H1 (cell line): Measurements from ENCODE around the gene MEF2A. TPM values are rescaled to one million over a fixed set of nuclear protein-coding genes. Genes with fewer than 3 reads are reported as not detected.

Experiments
- CTCF ChIA-PET: fragments of 300-600 bp; sonication (Branson Sonifier 250); formaldehyde crosslinking; loops from one replicate; lab custom pipeline; 2021; ENCODE audit not compliant: partially characterized antibody; lab: Charles Lee
- POLR2A ChIA-PET: fragments of 300-600 bp; sonication (Branson Sonifier 250); formaldehyde crosslinking; loops from one replicate; lab custom pipeline; 2021; ENCODE audit warnings: inconsistent platforms; ENCODE audit not compliant: partially characterized antibody; lab: Charles Lee
- DNase-seq, 2 experiments: peaks; one replicate each; pipeline versions ENCODE4 v3.0.0 to v3.0.0-alpha.2; 2010 to 2022; ENCODE audit warnings: low spot score in 2 of 2, low read depth in 1 of 2, mixed read lengths in 1 of 2
- FAIRE-seq: peaks from 2 replicates; lab custom pipeline; 2011; peaks lifted over from hg19 to GRCh38; lab: Jason Lieb, UNC
- H2AFZ ChIP-seq: 2 replicates; pipeline ENCODE4 v1.8.1; 2012; ENCODE audit warnings: low read length, inconsistent platforms
- H2AK5ac ChIP-seq: 2 replicates; pipeline ENCODE4 v1.6.1; 2013; ENCODE audit warnings: low read depth, low read length
- H2BK120ac ChIP-seq: replicated peaks from 2 replicates; pipeline ENCODE3; 2013; ENCODE audit warnings: low read depth, low read length, inconsistent platforms
- H2BK12ac ChIP-seq: 2 replicates; pipeline ENCODE4 v1.6.1; 2013; ENCODE audit warnings: low read depth, low read length
- H2BK15ac ChIP-seq: 2 replicates; pipeline ENCODE4 v1.6.1; 2013; ENCODE audit warnings: low read length
- H2BK20ac ChIP-seq: 2 replicates; pipeline ENCODE4 v1.6.1; 2013; ENCODE audit warnings: low read length
- H2BK5ac ChIP-seq: 2 replicates; pipeline ENCODE4 v1.6.1; 2013; ENCODE audit warnings: low read depth, low read length
- H3K14ac ChIP-seq: 2 replicates; pipeline ENCODE4 v1.6.1; 2013; ENCODE audit warnings: inconsistent platforms; ENCODE audit not compliant: insufficient read length
- H3K18ac ChIP-seq: 2 replicates; pipeline ENCODE4 v1.6.1; 2013; ENCODE audit warnings: low read length; ENCODE audit errors: extremely low read depth
- H3K23ac ChIP-seq: 2 replicates; pipeline ENCODE4 v1.6.1; 2013; ENCODE audit warnings: inconsistent platforms; ENCODE audit not compliant: insufficient read length
- H3K23me2 ChIP-seq: 2 replicates; pipeline ENCODE4 v1.6.1; 2013; ENCODE audit warnings: low read depth, low read length
- H3K27ac ChIP-seq: 2 replicates; pipeline ENCODE4 v1.6.1; 2011; ENCODE audit warnings: low read depth, low read length, inconsistent platforms
- H3K27me3 ChIP-seq, 4 experiments: replicated peaks in 1 of 4; 1 replicate in 1 of 4; 2 replicates in 3 of 4; pipeline versions ENCODE4 v1.6.1 to v1.8.1; 2011 to 2013; ENCODE audit warnings: low read length in 3 of 4, mild to moderate bottlenecking in 3 of 4, inconsistent platforms in 2 of 4, mixed read lengths in 2 of 4, moderate library complexity in 1 of 4; ENCODE audit not compliant: control insufficient read depth in 3 of 4, insufficient read depth in 3 of 4; ENCODE audit errors: extremely low read depth in 1 of 4
- H3K36me3 ChIP-seq, 4 experiments: 2 replicates each; pipeline versions ENCODE4 v1.6.1 to v1.8.1; 2011 to 2013; ENCODE audit warnings: mild to moderate bottlenecking in 4 of 4, low read length in 3 of 4, moderate library complexity in 2 of 4, control low read depth in 1 of 4, inconsistent platforms in 1 of 4; ENCODE audit not compliant: insufficient read depth in 4 of 4, control insufficient read depth in 2 of 4
- H3K4ac ChIP-seq: replicated peaks from 2 replicates; pipeline ENCODE3; 2013; ENCODE audit warnings: low read length, low read depth, mixed read lengths, inconsistent platforms; ENCODE audit not compliant: insufficient read length
- H3K4me1 ChIP-seq, 4 experiments: replicated peaks in 1 of 4; 1 replicate in 1 of 4; 2 replicates in 3 of 4; pipeline versions ENCODE4 v1.6.1 to v1.8.1; 2011 to 2013; ENCODE audit warnings: low read length in 3 of 4, inconsistent platforms in 2 of 4, mixed read lengths in 1 of 4; ENCODE audit not compliant: insufficient read depth in 4 of 4, control insufficient read depth in 3 of 4
- H3K4me2 ChIP-seq, 2 experiments: 2 replicates each; pipeline versions ENCODE4 v1.6.1 to v1.8.1; 2011 to 2013; ENCODE audit warnings: low read depth in 2 of 2, low read length in 2 of 2, control low read depth in 1 of 2, inconsistent platforms in 1 of 2, mild to moderate bottlenecking in 1 of 2; ENCODE audit not compliant: insufficient read depth in 1 of 2
- H3K4me3 ChIP-seq, 4 experiments: fragments of 200-600, 300-600 bp in 1 of 4; sonication (generic), shearing (Covaris generic), sonication (Bioruptor Twin) in 1 of 4; 2 replicates each; pipeline versions ENCODE4 v1.5.1 to v1.8.1; 2011 to 2016; ENCODE audit warnings: low read length in 4 of 4, low read depth in 3 of 4, control low read depth in 2 of 4, inconsistent platforms in 2 of 4, mild to moderate bottlenecking in 2 of 4, mixed read lengths in 1 of 4, moderate library complexity in 1 of 4; ENCODE audit not compliant: insufficient read depth in 2 of 4; ENCODE audit errors: extremely low read depth in 1 of 4
- H3K56ac ChIP-seq: replicated peaks from 2 replicates; pipeline ENCODE3; 2013; ENCODE audit warnings: low read depth, mild to moderate bottlenecking, mixed read lengths, low read length, inconsistent platforms; ENCODE audit not compliant: insufficient read length
- H3K79me1 ChIP-seq: 2 replicates; pipeline ENCODE4 v1.6.1; 2013; ENCODE audit warnings: low read depth, low read length, control low read depth
- H3K79me2 ChIP-seq, 2 experiments: 2 replicates each; pipeline versions ENCODE4 v1.6.1 to v1.8.1; 2012 to 2013; ENCODE audit warnings: low read length in 2 of 2, mild to moderate bottlenecking in 2 of 2, inconsistent platforms in 1 of 2; ENCODE audit not compliant: insufficient read depth in 2 of 2, control insufficient read depth in 1 of 2
- H3K9ac ChIP-seq, 4 experiments: replicated peaks in 1 of 4; 1 replicate in 1 of 4; 2 replicates in 3 of 4; pipeline versions ENCODE4 v1.6.1 to v1.8.1; 2011 to 2013; ENCODE audit warnings: low read depth in 3 of 4, low read length in 3 of 4, control low read depth in 2 of 4, mild to moderate bottlenecking in 2 of 4, moderate library complexity in 2 of 4, inconsistent platforms in 1 of 4; ENCODE audit errors: extremely low read depth in 1 of 4
- H3K9me3 ChIP-seq, 2 experiments: 2 replicates each; pipeline versions ENCODE4 v1.6.1 to v1.8.1; 2012 to 2013; ENCODE audit warnings: mild to moderate bottlenecking in 2 of 2, moderate library complexity in 2 of 2, control low read depth in 1 of 2, inconsistent platforms in 1 of 2, low read depth in 1 of 2, low read length in 1 of 2, mixed read lengths in 1 of 2; ENCODE audit not compliant: insufficient read depth in 2 of 2
- H4K20me1 ChIP-seq, 2 experiments: replicated peaks in 1 of 2; 2 replicates each; pipeline versions ENCODE3 to v1.8.1; 2011 to 2013; ENCODE audit warnings: inconsistent platforms in 2 of 2, low read length in 2 of 2, mild to moderate bottlenecking in 1 of 2; ENCODE audit not compliant: insufficient read depth in 2 of 2, control insufficient read depth in 1 of 2
- H4K5ac ChIP-seq: 2 replicates; pipeline ENCODE4 v1.6.1; 2013; ENCODE audit warnings: low read length, low read depth, mixed read lengths, inconsistent platforms; ENCODE audit not compliant: insufficient read length
- H4K8ac ChIP-seq: 2 replicates; pipeline ENCODE4 v1.8.0; 2013; ENCODE audit warnings: mild to moderate bottlenecking, moderate library complexity, low read length, inconsistent platforms; ENCODE audit not compliant: insufficient read depth; ENCODE audit errors: extremely low read depth
- H4K91ac ChIP-seq: replicated peaks from 2 replicates; pipeline ENCODE3; 2013; ENCODE audit warnings: low read length, mixed read lengths, inconsistent platforms; ENCODE audit not compliant: insufficient read length
- GABPA ChIP-seq: IDR thresholded peaks from 2 replicates; pipeline ENCODE4 v1.6.1; 2011; ENCODE audit warnings: mild to moderate bottlenecking, low read length, moderate library complexity, borderline replicate concordance; ENCODE audit not compliant: insufficient read depth
- JUN ChIP-seq: IDR thresholded peaks from 2 replicates; pipeline ENCODE4 v1.6.1; 2011; ENCODE audit warnings: low read depth, mild to moderate bottlenecking, improper control_type of control experiment, low read length
- WGBS, 2 experiments: shearing (Covaris generic) in 1 of 2; methylation state at CpG; one replicate each; pipeline versions ENCODE4 v1.1.6 to v1.1.7; 2013 to 2015; ENCODE audit warnings: low lambda C conversion rate in 2 of 2, mixed read lengths in 2 of 2, inconsistent platforms in 1 of 2, low coverage in 1 of 2, missing lambda C conversion rate in 1 of 2; ENCODE audit not compliant: insufficient replicate concordance in 2 of 2, insufficient coverage in 1 of 2, insufficient read length in 1 of 2; ENCODE audit errors: extremely low coverage in 1 of 2, missing lambda C conversion rate in 1 of 2; 5-methylcytosine and 5-hydroxymethylcytosine counted together
- polyA plus RNA-seq, 7 experiments: library from polyadenylated mRNA; depleted of rRNA in 3 of 7; stranded (reverse) in 5 of 7; unstranded in 2 of 7; fragments of >200 nt in 5 of 7; fragments of 200-250 nt in 2 of 7; gene quantifications; 1 replicate in 5 of 7; 2 replicates in 1 of 7; 4 replicates in 1 of 7; pipeline versions ENCODE4 v1.2.1 to v1.2.3, GENCODE V29; 2011 to 2013; ENCODE audit warnings: missing spikeins in 2 of 7, mixed read lengths in 2 of 7
- total RNA-seq: library from RNA; stranded (reverse); fragmentation: NEBNext Ultra II Directional; extraction: Animal tissue kit (Norgen Biotek cat#: 25700); gene quantifications from 2 replicates; pipeline ENCODE4 v1.2.1, GENCODE V29; 2021

Gene MEF2A
- total and polyA plus RNA-seq, 2 of the 8 experiments (the other 6 are each of a cell fraction or from before 2014, with no cell fraction given) = 15.6 to 22.5 TPM

DNA sequence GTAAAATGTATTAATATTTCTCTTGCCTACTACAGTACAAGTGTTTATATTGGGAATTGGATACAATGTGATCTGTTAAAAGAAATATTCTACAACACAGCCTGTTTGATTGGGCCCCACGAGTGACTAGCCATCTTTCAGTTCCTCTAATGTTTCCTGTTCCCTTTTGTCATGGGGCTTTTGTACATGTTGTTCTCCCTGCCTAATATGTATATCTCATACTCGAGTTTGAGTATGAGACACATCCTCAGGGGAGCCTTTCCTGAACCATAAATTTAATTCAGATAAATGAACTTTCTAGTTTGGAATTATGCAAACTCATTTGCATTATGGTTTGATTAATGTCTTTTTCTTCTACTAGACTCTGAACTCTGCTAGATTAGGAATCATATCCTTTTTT, 65.5 kb downstream of the MEF2A start:
- H3K79me2 ChIP-seq = peaks cover 0 to 48% of the 10 kb centered on the region in 2 experiments; a peak in 2 of 4 replicates
- no peak for DNase-seq
- ChIA-PET CTCF (no interaction called here), POLR2A (no interaction called here)
- no peaks in the 10 kb centered on the region for H3K27me3 ChIP-seq
- no peak overlapping the region for H4K91ac ChIP-seq
- H3K56ac ChIP-seq = no peak overlapping the region
- H3K79me1 ChIP-seq = no peaks in the 10 kb centered on the region
- no peak for FAIRE-seq
- H3K4me2 ChIP-seq = no peak overlapping the region
- no peak overlapping the region for H3K27ac ChIP-seq
- no peak overlapping the region for H3K14ac ChIP-seq
- peaks cover 0 to 7% (median 3%) of the 10 kb centered on the region in 4 experiments; a peak in 5 of 7 replicates for H3K4me1 ChIP-seq
- no peaks in the 10 kb centered on the region for H4K20me1 ChIP-seq
- no peak overlapping the region for H2AK5ac ChIP-seq
- TF ChIP-seq JUN = no peak
- no peak for TF ChIP-seq GABPA
- TF ChIP-seq, all 59 proteins: peak for 0
- no peaks in the 10 kb centered on the region; the same call in 1 of the 2 replicates for H3K23me2 ChIP-seq
- no peak overlapping the region for H4K8ac ChIP-seq
- H3K23ac ChIP-seq = no peak overlapping the region
- no peak overlapping the region for H2BK15ac ChIP-seq
- H3K4ac ChIP-seq = no peak overlapping the region
- no peak overlapping the region for H3K4me3 ChIP-seq
- H2AFZ ChIP-seq = no peak overlapping the region
- no peak overlapping the region for H2BK5ac ChIP-seq
- no peak overlapping the region for H2BK20ac ChIP-seq
- H4K5ac ChIP-seq = no peak overlapping the region
- H3K9me3 ChIP-seq = no peaks in the 10 kb centered on the region
- no peak overlapping the region for H2BK12ac ChIP-seq
- WGBS, 2 experiments = 61% methylated on average over 2 of the region's 2 CpGs; no CpG with 5 or more reads in 1 of the 2 experiments
- no peak overlapping the region for H3K18ac ChIP-seq
- peaks cover 0 to 10% (median 1%) of the 10 kb centered on the region in 4 experiments; a peak in 2 of 8 replicates for H3K36me3 ChIP-seq
- no peak overlapping the region for H3K9ac ChIP-seq
- H2BK120ac ChIP-seq = no peak overlapping the region
